ENCODE measurements around the gene RCOR2. TPM values are rescaled to one million over a fixed set of nuclear protein-coding genes. Genes with fewer than 3 reads are reported as not detected.

The RCOR2 gene
- total and polyA plus RNA-seq, 2 of the 13 experiments (the other 11 are each of a cell fraction or from before 2014, with no cell fraction given), result 8.3 to 8.5 TPM

- no peak for TF ChIP-seq ZNF383 (CRISPR knock-in tag; IDR thresholded peaks at IDR 0.05; ENCODE audit: borderline replicate concordance)
- TF ChIP-seq ZNF263 (CRISPR knock-in tag; IDR thresholded peaks at IDR 0.05), result no peak
- no peak for TF ChIP-seq PBX3 (CRISPR knock-in tag; IDR thresholded peaks at IDR 0.05; ENCODE audit: borderline replicate concordance)
- TF ChIP-seq SMARCC2 (IDR thresholded peaks at IDR 0.05), result no peak
- TF ChIP-seq AGO2 (optimal IDR thresholded peaks at IDR 0.05; ENCODE audit: low read depth, low read length), result no peak
- TF ChIP-seq ZNF234 (CRISPR knock-in tag; conservative IDR thresholded peaks at IDR 0.05), result no peak
- TF ChIP-seq ZBTB2 (CRISPR knock-in tag; IDR thresholded peaks at IDR 0.05; ENCODE audit: low read depth), result no peak
These were observed 48.4 kb downstream of the RCOR2 start (continued) for GRCh38 chr11:63868399-63869064.

GRCh38 chr11:63867511-63867910 is 49.5 kb downstream of the RCOR2 start:
- BruUV-seq (replicated peaks), result no TSS peak
- Histone ChIP-seq H3K9me3 (ENCODE audit: low read length) (no peaks in the 10 kb centered on the region), H3K79me2 (ENCODE audit: insufficient read depth, low read length) (peaks cover 34% of the 10 kb centered on the region), H4K20me1 (ENCODE audit: insufficient read depth, low read length) (no peaks in the 10 kb centered on the region), H3K4me1 (ENCODE audit: insufficient read depth, low read length) (peaks cover 36% of the 10 kb centered on the region), H3K27me3 (ENCODE audit: control insufficient read depth in 1 of 2, insufficient read depth in 2 of 2, low read length in 2 of 2) (no peaks in the 10 kb centered on the region), H3K4me2 (ENCODE audit: low read depth, low read length) (no peak overlapping the region), H3K27ac (ENCODE audit: extremely low read length, insufficient read depth, low read length) (no peak overlapping the region), H3K36me3 (replicated peaks in 1 of 2; ENCODE audit: control insufficient read depth in 1 of 2, insufficient read depth in 2 of 2, low read length in 2 of 2) (peaks cover 1 to 13% of the 10 kb centered on the region in 2 experiments; a peak in 3 of 5 replicates), H3K4me3 (replicated peaks in 1 of 3; ENCODE audit: insufficient read depth in 1 of 3, low read depth in 2 of 3, low read length in 3 of 3) (no peak overlapping the region), H2AFZ (ENCODE audit: low read length) (no peak overlapping the region), H3K9ac (ENCODE audit: insufficient read depth, low read depth, low read length) (no peak overlapping the region)
- CTCF ChIA-PET (ENCODE audit: low intra/inter-chr PET ratio, low total read pairs), result no interaction called here
- DNase-seq (ENCODE audit: low spot score) (no peak), ATAC-seq (no peak), FAIRE-seq (no peak)
- intact Hi-C loops (cut with micrococcal nuclease; ENCODE audit: unreplicated experiment) (no loop called here), in situ Hi-C loops (cut with HindIII; ENCODE audit: extremely low pct_ligation_motif_present, low pct_unique_long_range_greater_than_20kb) (no loop called here)
- POLR2A ChIA-PET, result interaction anchor here (0.6 kb wide), 1 partner anchor 29 kb away, joined by 3 read pairs; the partner anchor contains the start of gene MARK2
- 97% methylated on average over 4 of the region's 4 CpGs for WGBS (ENCODE audit: low lambda C conversion rate)
- no peak for TF ChIP-seq AKNA (CRISPR knock-in tag; IDR thresholded peaks at IDR 0.05; ENCODE audit: borderline replicate concordance)
- TF ChIP-seq GPBP1L1 (CRISPR knock-in tag; IDR thresholded peaks at IDR 0.05), result no peak
- TF ChIP-seq ZNF841 (CRISPR knock-in tag; IDR thresholded peaks at IDR 0.05; ENCODE audit: borderline replicate concordance), result no peak
- no peak for TF ChIP-seq TARDBP (CRISPR knock-in tag; IDR thresholded peaks at IDR 0.05)
- TF ChIP-seq ZNF550 (CRISPR knock-in tag; IDR thresholded peaks at IDR 0.05; ENCODE audit: borderline replicate concordance), result no peak

All from HepG2 (cell line).